GM12878 (cell line): Measurements from ENCODE around the gene GNAQ.

Source experiments
- BCLAF1 ChIP-seq: fragments of 450-650 bp; IDR thresholded peaks from 2 replicates; pipeline ENCODE4 v1.6.1; 2017; ENCODE audit warnings: antibody characterized with exemption, mild to moderate bottlenecking, moderate library complexity
- HDAC6 ChIP-seq: fragments of 200-600 bp; sonication (generic); IDR thresholded peaks from one replicate; pipeline ENCODE4 v1.8.0; 2017; ENCODE audit warnings: antibody characterized with exemption; ENCODE audit not compliant: unreplicated experiment
- MXI1 ChIP-seq: fragments of 150-350 bp; IDR thresholded peaks from 2 replicates; pipeline ENCODE4 v1.6.1; 2011; ENCODE audit warnings: low read depth, mild to moderate bottlenecking, inconsistent platforms, low read length, improper control_type of control experiment
- POLR2AphosphoS5 ChIP-seq: IDR thresholded peaks from 2 replicates; pipeline ENCODE4 v1.6.1; 2011; ENCODE audit warnings: mild to moderate bottlenecking, low read length, inconsistent platforms

GRCh38 chr9:77806741-77807140 lies 224.9 kb downstream of the GNAQ start:
- TF ChIP-seq HDAC6 = no peak
- TF ChIP-seq POLR2AphosphoS5 = no peak
- no peak for TF ChIP-seq MXI1
- no peak for TF ChIP-seq BCLAF1
